Central memory CD8-positive, alpha-beta T cell (primary cell): ENCODE results near the gene HPCA.

Experiments used
- ATAC-seq: fragments of 150-1000 bp; cut with Tn5 transposase; replicated peaks from 2 replicates; pipeline ENCODE4 v1.10.0; 2022; ENCODE audit warnings: mild to moderate bottlenecking, moderate FRiP score, moderate number of reproducible peaks; ENCODE audit not compliant: poor library complexity, severe bottlenecking; ENCODE audit errors: extremely low read depth
- DNase-seq, 2 donors: peaks; one replicate each; pipeline ENCODE4 v3.0.0; 2021; ENCODE audit warnings: low spot score in 2 of 2
- H3K27ac Mint-ChIP-seq: one replicate; pipeline ENCODE4 v1.8.0; 2022; ENCODE audit warnings: low read depth, mild to moderate bottlenecking, moderate library complexity, mixed read lengths
- H3K27me3 Mint-ChIP-seq: one replicate; pipeline ENCODE4 v1.8.0; 2022; ENCODE audit warnings: mixed read lengths
- H3K36me3 Mint-ChIP-seq: one replicate; pipeline ENCODE4 v1.8.0; 2022; ENCODE audit warnings: mild to moderate bottlenecking, moderate library complexity, mixed read lengths; ENCODE audit not compliant: insufficient read depth
- H3K4me1 Mint-ChIP-seq: one replicate; pipeline ENCODE4 v1.8.0; 2022; ENCODE audit warnings: mixed read lengths
- H3K4me3 Mint-ChIP-seq: one replicate; pipeline ENCODE4 v1.8.0; 2022; ENCODE audit warnings: mild to moderate bottlenecking, moderate library complexity, mixed read lengths
- H3K9me3 Mint-ChIP-seq: one replicate; pipeline ENCODE4 v1.8.0; 2022; ENCODE audit warnings: mixed read lengths

Gene HPCA

DNA sequence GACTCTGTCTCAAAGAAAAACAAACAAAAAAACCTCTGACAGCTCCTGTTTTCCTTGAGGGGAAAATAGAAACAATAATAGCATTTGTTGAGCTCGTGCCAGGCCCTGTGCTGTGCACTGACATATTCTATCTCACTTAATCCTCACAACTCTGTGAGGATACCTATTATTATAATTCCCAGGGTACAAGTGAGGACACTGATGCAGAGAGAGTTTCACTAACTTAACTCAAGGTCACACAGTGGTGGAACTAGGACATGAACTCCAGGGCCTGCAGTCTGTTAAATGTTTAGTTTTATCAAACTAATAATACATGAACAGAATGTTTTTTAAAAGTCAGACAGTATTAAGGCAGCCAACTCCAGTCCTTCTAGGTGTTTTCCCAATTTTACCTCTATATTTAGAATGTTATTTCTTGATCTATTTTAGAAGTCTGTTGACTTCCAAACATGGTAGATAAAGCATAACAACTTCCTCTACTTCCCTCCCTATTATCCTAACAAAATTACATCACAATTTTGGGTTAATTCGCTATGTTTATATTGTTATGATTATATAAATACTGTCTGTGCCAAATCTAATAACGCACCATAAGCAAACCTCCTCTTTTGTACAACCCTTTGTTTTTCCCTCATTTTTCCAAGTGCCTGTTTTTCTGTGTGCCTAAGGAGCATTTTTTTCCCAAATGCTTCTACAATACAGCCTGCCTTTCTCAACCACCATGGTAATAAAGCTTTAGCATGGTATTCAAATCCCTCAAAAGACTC, 20.5 kb upstream of the HPCA start:
- Mint-ChIP-seq H3K4me1 (peaks cover 17% of the 10 kb centered on the region), H3K27ac (no peak overlapping the region), H3K36me3 (peaks cover 3% of the 10 kb centered on the region), H3K27me3 (peaks cover 20% of the 10 kb centered on the region), H3K4me3 (no peak overlapping the region), H3K9me3 (no peaks in the 10 kb centered on the region)
- ATAC-seq: no peak
- DNase-seq: no peak

DNA sequence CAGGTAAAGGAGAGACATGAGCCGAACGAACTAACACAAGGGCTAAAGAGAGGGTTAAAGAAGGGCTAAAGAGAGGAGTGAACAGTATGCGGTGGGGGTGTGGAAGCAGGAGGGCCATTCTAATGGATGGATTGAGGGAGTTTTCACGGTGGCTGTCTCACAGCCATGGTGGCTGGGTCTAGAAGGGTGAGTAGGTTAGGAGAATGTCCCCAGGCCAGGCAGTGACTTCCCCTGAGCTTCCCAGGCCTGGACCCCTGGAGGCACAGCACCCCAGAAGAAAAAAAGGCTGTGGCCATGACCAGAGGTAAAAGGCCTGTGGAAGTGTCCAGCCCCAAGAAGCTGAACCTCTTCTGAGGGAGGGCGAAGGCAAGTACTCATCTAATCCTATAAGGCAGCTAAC, 19.1 kb upstream of the HPCA start:
- Mint-ChIP-seq H3K9me3 (no peaks in the 10 kb centered on the region), H3K4me1 (peaks cover 27% of the 10 kb centered on the region), H3K27me3 (peaks cover 32% of the 10 kb centered on the region), H3K4me3 (no peak overlapping the region), H3K36me3 (peaks cover 1% of the 10 kb centered on the region), H3K27ac (no peak overlapping the region)
- ATAC-seq (no peak), DNase-seq (no peak)

DNA sequence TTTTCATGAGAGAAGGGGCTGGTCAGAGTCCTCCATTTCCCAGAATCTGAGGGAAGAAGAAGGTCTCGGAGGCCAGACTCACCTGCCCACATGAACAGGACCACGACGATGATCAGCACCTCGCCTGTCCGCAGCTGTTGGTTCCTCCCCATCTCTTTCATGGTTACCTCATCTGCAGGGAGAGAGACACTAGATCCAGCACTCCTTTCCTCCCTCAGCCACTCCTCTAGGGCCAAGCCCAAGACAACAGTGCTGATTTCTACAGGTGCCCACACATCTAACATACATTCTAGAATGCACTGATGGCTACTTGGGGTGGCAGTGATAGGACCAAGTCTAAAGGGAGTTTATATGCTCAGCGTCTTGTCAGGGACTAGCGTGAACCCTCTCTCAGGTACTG, 18.6 kb upstream of the HPCA start:
- no peak for ATAC-seq
- H3K4me1 Mint-ChIP-seq: peaks cover 31% of the 10 kb centered on the region
- no peaks in the 10 kb centered on the region for H3K9me3 Mint-ChIP-seq
- H3K27me3 Mint-ChIP-seq: peaks cover 37% of the 10 kb centered on the region
- H3K27ac Mint-ChIP-seq: no peak overlapping the region
- DNase-seq: no peak
- peaks cover 4% of the 10 kb centered on the region for H3K36me3 Mint-ChIP-seq
- H3K4me3 Mint-ChIP-seq: no peak overlapping the region

DNA sequence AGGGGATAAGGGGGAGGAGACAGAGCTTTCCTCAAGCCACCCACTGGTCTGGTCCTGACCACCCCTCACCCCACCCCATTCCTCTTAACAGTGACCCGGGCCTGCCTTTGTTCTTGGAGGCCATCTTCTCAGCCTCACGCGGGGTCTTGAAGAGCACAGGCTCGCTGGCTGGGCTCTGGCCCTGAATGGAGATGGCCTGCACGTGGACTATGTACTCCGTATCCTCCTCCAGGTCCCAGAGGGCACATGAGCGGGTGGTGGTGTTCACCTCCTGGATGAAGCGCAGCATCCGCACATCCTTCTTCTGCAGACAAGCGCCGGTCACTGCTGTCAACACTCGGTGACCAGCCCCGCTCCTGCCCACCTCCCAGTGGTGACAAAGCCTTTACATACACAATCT, 18.2 kb upstream of the HPCA start:
- Mint-ChIP-seq H3K9me3 (no peaks in the 10 kb centered on the region), H3K4me3 (no peak overlapping the region)

DNA sequence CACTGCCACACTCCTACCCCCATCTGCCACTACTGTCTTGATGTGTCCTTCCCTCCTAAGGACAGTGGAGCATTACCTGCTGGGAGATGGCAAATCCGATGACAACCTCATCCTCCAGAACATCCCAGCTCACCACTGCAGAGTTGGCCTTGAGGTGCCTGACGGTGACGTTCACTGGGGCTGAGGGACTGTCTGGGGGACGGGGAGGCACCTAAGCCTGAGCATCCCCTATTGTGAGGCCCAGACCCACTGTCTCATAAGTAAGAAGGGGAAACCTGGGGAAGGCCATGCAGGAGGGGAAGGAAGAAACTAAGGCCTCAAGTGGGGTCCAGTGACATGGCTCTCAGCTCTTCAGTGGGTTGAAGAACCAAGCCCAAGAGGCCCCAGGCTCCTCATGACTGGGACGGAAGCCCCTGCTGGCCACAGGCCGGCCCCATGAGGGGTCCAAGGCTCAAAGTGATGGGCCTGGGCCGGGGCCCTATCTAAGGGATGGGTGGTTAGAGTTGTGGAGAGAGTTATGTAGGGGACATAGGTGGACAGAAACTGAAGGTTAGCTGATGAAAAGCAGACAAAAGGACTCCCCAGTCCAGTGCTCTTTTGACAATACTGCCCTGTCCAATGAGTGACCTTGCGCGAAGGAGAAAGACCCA, 17.4 kb upstream of the HPCA start:
- peaks cover 46% of the 10 kb centered on the region for H3K27me3 Mint-ChIP-seq
- H3K9me3 Mint-ChIP-seq: no peaks in the 10 kb centered on the region

More for the DNA sequence above, 18.2 kb upstream of the HPCA start:
- peaks cover 34% of the 10 kb centered on the region for H3K4me1 Mint-ChIP-seq
- no peak overlapping the region for H3K27ac Mint-ChIP-seq
- DNase-seq (no peak), ATAC-seq (no peak)
- H3K27me3 Mint-ChIP-seq: peaks cover 41% of the 10 kb centered on the region
- peaks cover 5% of the 10 kb centered on the region for H3K36me3 Mint-ChIP-seq

DNA sequence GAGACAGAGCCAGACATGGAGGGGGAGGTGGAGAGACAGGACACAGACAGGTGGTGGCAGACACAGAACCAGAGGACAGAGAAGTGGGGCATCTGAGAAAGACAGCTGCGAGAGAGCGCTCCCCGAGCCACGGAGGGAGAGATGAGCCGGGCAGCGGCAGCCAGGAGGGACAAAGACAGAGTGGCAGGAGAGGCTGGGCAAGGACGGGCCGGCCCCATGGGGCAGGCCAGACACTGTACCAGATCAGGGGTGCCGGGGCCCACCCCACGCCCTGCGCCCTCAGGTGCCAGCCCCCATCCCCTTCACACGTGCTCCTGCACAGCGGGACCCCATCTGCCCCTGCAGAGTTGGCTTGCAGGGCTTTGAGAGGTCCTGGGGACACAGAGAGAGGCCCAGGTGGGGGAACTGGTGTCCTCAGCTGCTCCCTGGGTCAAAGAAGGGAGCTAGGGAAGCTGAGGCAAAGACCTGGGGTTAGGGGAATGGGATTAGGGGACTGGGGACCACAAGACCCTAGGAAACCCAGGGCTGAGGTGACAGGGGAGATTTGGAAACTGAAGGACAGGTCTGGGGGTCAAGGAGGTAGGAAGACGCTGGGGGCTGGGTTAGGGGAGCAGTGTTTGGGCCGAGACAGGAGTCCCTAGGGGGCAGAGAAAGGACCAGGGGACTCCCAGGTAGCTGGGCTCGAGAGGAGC, 16.2 kb upstream of the HPCA start:
- Mint-ChIP-seq H3K27me3 (peaks cover 57% of the 10 kb centered on the region), H3K4me3 (peak overlapping the region; percentile 77), H3K9me3 (no peaks in the 10 kb centered on the region), H3K36me3 (peaks cover 5% of the 10 kb centered on the region), H3K4me1 (peaks cover 28% of the 10 kb centered on the region), H3K27ac (peak overlapping the region; percentile 60)
- DNase-seq (no peak), ATAC-seq (no peak)

More for the DNA sequence above, 17.4 kb upstream of the HPCA start:
- DNase-seq: no peak
- no peak for ATAC-seq
- peaks cover 5% of the 10 kb centered on the region for H3K36me3 Mint-ChIP-seq
- peaks cover 34% of the 10 kb centered on the region for H3K4me1 Mint-ChIP-seq
- H3K27ac Mint-ChIP-seq: peak overlapping the region; percentile 60
- H3K4me3 Mint-ChIP-seq: peak overlapping the region; percentile 77

DNA sequence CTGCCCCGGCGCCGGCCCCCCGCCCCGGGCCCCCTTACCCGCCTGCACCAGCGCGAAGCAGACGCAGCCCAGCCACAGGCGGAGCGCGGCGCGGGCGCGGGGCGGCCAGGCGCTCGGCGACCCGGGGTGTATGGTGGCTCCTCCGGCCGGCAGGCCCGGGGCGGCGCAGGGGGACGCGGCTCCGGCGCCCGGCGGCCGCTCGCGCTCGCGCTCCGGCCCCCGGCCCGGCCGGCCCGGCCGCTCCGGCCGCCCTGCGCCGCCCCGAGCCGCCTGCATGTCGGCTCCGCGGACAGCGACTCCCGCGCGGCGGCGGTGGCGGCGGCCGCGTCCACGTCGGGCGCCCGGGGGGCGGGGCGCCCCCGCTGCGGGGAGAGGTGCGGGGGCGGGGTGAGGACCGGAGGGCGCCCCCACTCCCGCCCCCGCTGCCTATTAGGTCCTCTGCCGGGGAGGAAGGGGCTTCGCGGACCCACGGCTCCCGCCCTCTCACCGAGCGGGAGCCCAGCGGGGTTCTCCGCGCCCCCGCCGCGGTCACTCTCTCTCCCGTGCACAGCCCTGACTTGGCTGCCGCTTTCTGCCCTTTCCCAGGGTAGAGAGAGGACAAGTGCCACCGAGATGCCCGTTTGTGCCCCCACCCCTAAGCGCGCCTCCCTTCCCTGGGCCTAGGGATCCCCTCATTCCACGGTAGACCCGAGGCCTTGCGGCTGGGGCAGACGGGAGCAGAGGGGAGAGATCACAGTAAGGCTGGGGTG, 15.5 kb upstream of the HPCA start, which contains the start of gene FNDC5:
Gene FNDC5, minus strand, starts transcription at position 298 of the 749 bp plus-strand sequence.
- H3K4me1 Mint-ChIP-seq: peaks cover 28% of the 10 kb centered on the region
- H3K4me3 Mint-ChIP-seq: peak within 1 kb of the TSS; percentile 77
- peak within 1 kb of the TSS; percentile 60 for H3K27ac Mint-ChIP-seq
- peaks cover 64% of the 10 kb centered on the region for H3K27me3 Mint-ChIP-seq
- ATAC-seq (no peak), DNase-seq (no peak)
- H3K36me3 Mint-ChIP-seq: peaks cover 5% of the 10 kb centered on the region
- no peaks in the 10 kb centered on the region for H3K9me3 Mint-ChIP-seq

DNA sequence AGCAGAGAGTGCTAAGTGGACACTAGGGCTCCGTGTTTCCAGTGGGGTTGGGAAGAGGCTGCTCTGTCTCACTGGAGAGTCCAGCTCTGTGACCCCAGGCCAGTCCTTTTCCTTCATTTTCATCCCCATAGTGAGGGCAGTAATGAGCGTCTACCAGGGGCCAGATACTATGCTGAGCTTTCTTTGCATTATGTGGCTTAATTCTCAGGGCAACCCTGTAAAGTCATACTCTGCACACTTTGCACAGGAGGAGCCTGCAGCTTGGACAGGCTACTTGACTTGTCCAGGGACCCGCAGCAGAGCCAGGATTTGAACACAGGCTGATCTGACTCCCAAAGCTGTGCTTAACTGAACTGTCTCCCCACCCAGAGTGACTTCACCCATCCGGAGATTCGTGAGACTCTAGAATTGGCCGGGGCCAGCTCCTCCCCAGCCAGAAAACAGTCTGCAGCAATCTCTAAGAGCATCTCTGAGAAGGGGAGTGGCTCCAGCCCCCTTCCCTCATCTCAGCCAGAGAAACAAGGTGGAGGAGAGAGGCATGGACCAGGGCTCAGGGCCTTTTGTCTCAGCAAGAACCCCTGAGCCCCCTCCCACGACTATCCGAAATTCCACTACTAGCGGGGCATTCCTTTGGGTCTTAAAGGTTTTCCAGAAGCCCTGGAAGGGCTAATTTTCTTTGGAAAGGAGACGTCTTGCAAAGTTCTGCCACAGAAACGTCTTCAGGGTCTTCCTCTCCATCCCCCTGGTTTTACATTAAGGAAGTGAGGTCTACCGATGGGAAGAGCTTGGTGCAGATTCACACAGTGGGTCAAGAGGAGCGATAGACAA, 14.7 kb upstream of the HPCA start:
- Mint-ChIP-seq H3K4me3 (peak overlapping the region; percentile 66), H3K9me3 (no peaks in the 10 kb centered on the region), H3K27ac (no peak overlapping the region), H3K36me3 (peaks cover 5% of the 10 kb centered on the region), H3K4me1 (peaks cover 28% of the 10 kb centered on the region), H3K27me3 (peaks cover 70% of the 10 kb centered on the region)
- DNase-seq: no peak
- no peak for ATAC-seq

DNA sequence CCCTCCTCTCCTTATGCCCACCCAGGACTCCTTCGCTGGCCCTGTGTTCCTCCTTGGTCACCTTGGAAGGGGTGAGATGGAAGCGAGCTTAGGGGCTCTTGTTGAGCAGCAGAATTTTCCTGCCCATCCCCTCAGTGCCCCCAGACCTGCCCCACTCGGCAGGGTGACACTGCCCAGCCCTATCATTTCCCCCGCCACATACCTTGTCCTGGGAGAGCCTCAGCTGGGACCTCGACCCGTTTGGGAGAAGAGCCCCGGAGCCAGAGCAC, 14.2 kb upstream of the HPCA start:
- Mint-ChIP-seq H3K27ac (no peak overlapping the region), H3K27me3 (peaks cover 70% of the 10 kb centered on the region), H3K9me3 (no peaks in the 10 kb centered on the region), H3K36me3 (peaks cover 5% of the 10 kb centered on the region), H3K4me1 (peaks cover 28% of the 10 kb centered on the region), H3K4me3 (no peak overlapping the region)
- DNase-seq: no peak
- no peak for ATAC-seq

DNA sequence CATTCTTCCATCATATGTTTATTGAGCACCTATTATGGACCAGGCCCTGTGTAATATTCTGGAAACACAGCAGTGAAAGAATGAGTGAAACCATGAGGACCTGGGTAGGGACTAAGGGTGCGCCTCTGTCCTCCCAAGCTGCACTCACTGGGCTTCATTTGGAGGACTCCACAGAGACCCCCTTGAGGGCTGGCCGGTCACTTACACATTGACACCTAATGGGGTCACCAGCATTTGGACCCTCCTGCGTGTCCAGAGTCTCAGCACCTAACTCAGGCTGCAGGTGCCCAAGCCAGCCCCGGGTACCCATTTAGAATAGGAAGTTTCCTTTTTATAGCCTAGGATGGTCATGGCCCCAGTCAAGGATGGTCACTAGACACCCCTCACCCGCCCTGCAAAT, 12.8 kb upstream of the HPCA start:
- Mint-ChIP-seq H3K27me3 (peaks cover 78% of the 10 kb centered on the region), H3K9me3 (no peaks in the 10 kb centered on the region), H3K36me3 (peaks cover 5% of the 10 kb centered on the region), H3K4me3 (no peak overlapping the region), H3K27ac (no peak overlapping the region), H3K4me1 (peaks cover 28% of the 10 kb centered on the region)
- ATAC-seq (no peak), DNase-seq (no peak)

DNA sequence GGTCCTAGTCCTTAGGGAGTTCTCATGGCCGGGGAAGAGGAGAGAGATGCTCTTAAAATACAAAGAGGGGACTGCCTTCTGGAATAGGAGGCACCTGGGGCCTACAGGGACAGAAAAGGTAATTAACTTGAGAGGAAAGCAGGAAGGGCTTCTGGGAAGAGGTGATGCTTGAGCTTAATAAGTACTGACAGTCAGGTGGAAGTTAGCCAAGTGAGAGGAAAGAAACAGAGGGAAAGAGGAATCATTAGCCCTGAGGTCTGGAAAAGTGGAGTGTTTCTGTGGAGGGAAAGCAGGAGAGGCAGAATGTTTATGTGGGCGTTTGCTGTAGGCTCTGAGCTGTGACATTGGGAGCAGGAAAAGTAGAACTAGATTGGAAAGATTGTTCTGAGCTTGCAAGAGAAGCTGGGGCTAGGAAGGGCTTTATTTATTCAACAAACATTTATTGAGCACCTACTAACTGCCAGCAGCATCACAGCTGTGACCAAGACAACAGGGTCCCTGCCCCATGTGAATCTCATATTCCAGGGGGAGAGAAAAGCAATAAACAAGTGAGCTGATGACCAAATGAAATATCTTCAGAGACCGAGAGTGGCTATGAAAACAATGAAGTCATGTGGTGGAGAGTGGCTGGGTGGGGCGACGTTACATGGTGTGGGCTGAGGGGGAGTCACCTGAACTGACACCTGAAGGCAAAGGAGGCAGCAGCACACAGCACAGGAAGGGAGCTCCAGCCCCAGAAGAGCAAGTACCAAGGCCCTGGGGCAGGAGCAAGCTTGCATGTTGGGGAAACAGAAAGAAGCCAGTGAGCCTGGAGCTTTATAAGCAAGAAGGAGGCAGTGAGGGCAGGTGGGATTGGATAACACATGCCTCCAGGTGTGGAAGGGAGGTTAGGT, 11.2 kb upstream of the HPCA start:
- Mint-ChIP-seq H3K36me3 (peaks cover 4% of the 10 kb centered on the region), H3K4me1 (peaks cover 18% of the 10 kb centered on the region), H3K27ac (peak overlapping the region; percentile 42), H3K9me3 (no peaks in the 10 kb centered on the region), H3K27me3 (peaks cover 64% of the 10 kb centered on the region), H3K4me3 (no peak overlapping the region)
- ATAC-seq (no peak), DNase-seq (no peak)
